Head of caudate nucleus (tissue), 42 donors: Measurements from ENCODE around the gene KIF26A.
"Not testable (repeated sequence)": the region's sequence is repeated elsewhere in the genome, so short reads cannot be mapped to it uniquely, and the experiment has no call there.

Experiments used
- DNase-seq, 42 donors: peaks; one replicate each; pipeline versions ENCODE4 v3.0.0 to v3.0.0-alpha.2; 2020 to 2021; ENCODE audit warnings: mixed read lengths in 7 of 42
- intact Hi-C: fragments of 100-400 bp; cut with DNase I; formaldehyde crosslinking; loops from one replicate; pipeline ENCODE4 v1.15.0; 2022

KIF26A gene

DNA sequence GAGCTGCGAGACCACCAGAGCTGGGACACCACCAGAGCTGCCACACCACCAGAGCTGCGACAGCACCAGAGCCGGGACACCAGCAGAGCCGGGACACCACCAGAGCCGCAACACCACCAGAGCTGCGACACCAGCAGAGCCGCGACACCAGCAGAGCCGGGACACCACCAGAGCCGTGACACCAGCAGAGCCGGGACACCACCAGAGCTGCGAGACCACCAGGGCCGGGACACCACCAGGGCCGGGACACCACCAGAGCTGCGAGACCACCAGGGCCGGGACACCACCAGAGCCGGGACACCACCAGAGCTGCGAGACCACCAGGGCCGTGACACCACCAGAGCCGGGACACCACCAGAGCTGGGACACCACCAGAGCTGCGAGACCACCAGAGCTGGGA lies 69.9 kb downstream of the KIF26A start:
- intact Hi-C loops, DNase-seq: not testable (repeated sequence)

- intact Hi-C loops, DNase-seq: not testable (repeated sequence)
These were observed 70.7 kb downstream of the KIF26A start for GRCh38 chr14:104209071-104209470.

DNA sequence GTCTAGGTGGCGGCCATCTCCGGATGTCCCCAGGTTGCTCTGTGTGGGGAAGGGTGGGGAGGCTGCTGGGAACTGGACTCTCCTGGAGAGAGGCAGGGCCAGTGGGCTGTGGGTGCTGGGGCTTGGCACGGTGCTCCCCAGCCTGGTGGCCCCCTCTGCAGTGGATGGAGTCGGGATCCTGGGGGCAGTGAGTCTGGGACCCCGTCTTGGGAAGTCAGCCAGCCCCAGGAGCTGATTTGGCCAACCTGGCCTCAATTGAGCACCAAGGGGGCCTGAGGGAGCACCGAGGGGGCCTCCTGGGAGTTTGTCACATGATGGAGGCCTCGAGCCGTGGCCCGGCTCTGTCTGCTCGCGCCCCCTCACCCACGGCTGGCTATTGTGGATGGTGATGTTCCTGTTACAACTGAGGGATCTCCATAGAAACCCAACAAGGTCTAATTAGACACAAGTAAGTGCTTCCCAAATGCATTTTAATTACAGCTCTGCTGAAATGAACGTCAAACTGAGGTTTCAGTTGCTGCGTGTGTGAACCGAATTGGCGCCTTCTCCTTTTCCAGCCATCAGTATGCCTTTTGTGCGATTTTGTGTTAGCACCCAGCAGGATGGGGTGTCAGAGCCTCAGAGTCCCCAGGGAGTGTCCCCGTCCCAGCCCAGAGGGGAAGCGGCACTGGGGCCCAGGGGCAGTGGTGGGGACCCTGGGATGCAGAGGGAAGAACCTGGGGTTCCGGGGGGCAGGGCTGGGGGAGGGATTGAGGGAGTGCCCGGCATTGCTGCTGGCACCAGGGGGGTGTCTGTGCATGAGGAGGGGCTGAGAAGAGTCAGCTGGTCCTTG lies 71.8 kb downstream of the KIF26A start:
- no peak for DNase-seq
- intact Hi-C loops, result no loop called here

GRCh38 chr14:104210817-104211195 lies 72.4 kb downstream of the KIF26A start:
- DNase-seq, result no peak

GRCh38 chr14:104211215-104211614 lies 72.8 kb downstream of the KIF26A start:
- intact Hi-C loops, result no loop called here
- DNase-seq, result no peak

More at GRCh38 chr14:104210817-104211195, 72.4 kb downstream of the KIF26A start:
- intact Hi-C loops, result no loop called here

DNA sequence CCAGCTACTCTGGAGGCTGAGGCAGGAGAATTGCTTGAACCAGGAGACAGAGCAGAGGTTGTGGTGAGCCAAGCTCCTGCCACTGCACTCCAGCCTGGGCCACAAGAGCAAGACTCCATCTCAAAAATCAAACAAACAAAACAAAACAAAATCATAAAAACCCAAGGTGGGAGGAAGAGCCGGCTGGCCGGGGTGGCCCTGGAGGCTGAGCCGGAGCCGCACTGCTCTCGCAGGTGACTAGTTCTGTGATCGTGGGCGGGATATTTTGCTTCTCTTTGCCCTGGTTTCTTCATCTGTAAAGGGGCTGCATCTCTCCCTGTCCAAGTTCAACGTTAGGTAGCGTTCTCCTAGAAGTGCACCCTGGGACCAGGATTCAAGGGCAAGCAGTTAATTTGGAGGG lies 73.4 kb downstream of the KIF26A start:
- intact Hi-C loops, result no loop called here
- no peak for DNase-seq

GRCh38 chr14:104212206-104213095 lies 74.1 kb downstream of the KIF26A start:
- DNase-seq, result no peak
- intact Hi-C loops, result no loop called here

GRCh38 chr14:104213301-104214034 lies 75.1 kb downstream of the KIF26A start:
- no peak for DNase-seq
- intact Hi-C loops, result no loop called here

DNA sequence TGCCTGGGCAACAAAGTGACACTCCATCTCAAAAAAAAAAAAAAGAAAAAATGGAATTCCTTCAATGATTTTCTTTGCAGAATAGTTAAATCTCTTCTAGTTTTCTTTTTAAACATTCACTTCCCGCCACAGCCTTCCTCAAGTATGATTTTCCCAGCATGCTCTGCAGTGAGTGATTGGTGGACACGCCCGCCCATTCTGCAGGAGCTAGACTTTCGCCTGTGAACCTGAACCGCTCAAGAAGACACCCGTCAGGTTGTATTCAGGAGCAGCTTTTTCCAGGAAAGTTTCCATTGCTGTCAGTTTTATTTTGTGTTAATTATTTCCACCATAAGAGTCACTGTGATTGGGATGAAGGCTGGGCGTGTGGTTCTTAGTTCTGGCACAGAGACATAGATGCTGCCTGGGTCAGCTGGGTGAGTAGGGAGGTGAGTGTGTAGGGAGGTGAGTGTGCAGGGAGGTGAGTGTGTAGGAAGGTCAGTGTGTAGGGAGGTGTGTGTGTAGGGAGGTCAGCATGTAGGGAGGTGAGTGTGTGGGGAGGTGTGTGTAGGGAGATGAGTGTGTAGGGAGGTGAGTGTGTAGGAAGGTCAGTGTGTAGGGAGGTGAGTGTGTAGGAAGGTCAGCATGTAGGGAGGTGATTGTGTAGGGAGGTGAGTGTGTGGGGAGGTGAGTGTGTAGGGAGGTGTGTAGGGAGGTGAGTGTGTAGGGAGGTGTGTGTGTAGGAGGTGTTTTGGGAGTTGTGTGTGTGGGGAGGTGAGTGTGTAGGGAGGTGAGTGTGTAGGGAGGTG lies 76.2 kb downstream of the KIF26A start:
- no peak for DNase-seq
- intact Hi-C loops, result no loop called here

GRCh38 chr14:104215706-104216334 lies 77.4 kb downstream of the KIF26A start:
- peak in 1 of 42 donors; percentile 2 for DNase-seq
- intact Hi-C loops, result no loop called here

GRCh38 chr14:104216457-104216856 lies 78.1 kb downstream of the KIF26A start:
- peak in 1 of 42 donors; percentile 1 for DNase-seq
- intact Hi-C loops, result no loop called here

GRCh38 chr14:104217486-104218360 lies 79.3 kb downstream of the KIF26A start:
- DNase-seq, result peak in 5 of 42 donors; percentile 1 to 22 (median 4)
- intact Hi-C loops, result no loop called here

GRCh38 chr14:104218361-104219180 lies 80.2 kb downstream of the KIF26A start:
- intact Hi-C loops, result no loop called here
- DNase-seq, result peak in 4 of 42 donors; percentile 1 to 22 (median 8)

DNA sequence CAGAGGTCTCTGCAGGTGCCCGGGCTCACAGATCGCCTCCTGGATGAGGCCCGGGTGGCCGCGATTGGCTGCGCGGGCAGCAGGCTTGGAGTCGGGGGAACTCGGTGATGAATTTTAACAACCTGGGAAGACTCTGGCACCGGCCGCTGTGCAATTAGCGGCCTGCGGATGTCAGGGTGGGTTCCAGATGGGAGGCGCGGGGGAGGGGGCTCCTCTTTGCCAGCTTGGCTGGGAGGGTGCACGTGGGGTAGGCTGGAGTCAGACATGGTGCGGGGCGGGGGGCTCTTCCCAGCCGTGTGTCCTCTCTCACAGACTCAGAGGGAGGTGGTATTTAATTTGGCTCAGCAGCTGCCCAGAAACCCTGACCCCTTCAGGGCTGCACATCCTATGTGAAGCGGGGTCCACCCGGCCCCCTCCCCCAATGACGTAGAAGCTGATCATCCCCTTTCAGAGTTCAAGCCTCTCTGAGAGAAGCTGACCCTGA lies 81.4 kb downstream of the KIF26A start:
- DNase-seq, result peak in 5 of 42 donors; percentile 0 to 26 (median 14)
- intact Hi-C loops, result no loop called here

GRCh38 chr14:104220215-104221070 lies 82.1 kb downstream of the KIF26A start:
- DNase-seq, result peak in 5 of 42 donors; percentile 1 to 10 (median 7)

More at GRCh38 chr14:104220215-104221070, 82.1 kb downstream of the KIF26A start:
- intact Hi-C loops, result no loop called here
